ENCODE data around the gene TNIK.

DNA sequence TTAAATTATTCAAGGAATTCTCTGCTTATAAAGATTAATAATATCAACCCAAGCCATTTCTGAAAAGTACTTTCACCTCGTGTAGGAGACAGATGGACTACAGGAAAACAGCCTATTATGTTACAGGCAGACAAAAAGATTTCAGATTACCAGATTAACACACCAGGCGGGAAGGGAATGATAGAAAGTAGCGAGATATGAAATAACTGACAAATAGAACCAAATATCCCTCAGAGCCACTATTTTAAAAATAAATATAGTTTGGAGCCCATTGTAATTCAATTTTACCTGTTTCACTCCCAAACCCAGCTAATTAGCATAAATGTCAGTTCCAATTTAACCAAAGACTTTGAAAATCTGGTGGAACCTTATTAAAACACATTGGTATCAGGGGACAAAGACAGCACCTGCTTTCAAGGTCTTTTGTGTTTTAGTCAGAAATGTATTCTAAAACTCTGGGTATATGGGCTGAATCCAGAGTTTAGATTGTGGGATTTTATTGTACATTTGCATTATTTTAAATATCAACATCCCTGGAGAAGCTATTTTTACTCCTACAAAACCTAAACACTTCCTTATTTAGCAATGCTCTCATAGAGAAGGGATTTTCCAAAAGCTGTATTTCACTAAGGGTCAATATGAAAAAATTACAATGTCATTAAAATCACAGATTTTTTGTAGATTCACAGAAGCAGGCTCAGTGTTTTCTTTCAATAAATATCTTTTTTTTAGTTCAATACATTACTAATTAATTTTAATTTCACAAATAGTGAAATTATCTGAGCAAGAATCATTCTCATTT is 138.4 kb downstream of the TNIK start:
- TF ChIP-seq, protein P1, sequence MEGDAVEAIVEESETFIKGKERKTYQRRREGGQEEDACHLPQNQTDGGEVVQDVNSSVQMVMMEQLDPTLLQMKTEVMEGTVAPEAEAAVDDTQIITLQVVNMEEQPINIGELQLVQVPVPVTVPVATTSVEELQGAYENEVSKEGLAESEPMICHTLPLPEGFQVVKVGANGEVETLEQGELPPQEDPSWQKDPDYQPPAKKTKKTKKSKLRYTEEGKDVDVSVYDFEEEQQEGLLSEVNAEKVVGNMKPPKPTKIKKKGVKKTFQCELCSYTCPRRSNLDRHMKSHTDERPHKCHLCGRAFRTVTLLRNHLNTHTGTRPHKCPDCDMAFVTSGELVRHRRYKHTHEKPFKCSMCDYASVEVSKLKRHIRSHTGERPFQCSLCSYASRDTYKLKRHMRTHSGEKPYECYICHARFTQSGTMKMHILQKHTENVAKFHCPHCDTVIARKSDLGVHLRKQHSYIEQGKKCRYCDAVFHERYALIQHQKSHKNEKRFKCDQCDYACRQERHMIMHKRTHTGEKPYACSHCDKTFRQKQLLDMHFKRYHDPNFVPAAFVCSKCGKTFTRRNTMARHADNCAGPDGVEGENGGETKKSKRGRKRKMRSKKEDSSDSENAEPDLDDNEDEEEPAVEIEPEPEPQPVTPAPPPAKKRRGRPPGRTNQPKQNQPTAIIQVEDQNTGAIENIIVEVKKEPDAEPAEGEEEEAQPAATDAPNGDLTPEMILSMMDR (IDR thresholded peaks at IDR 0.05), result no peak
- TF ChIP-seq POLR2A (IDR thresholded peaks at IDR 0.05), result no peak
